ENCODE data around the gene GLB1L2.

Gene GLB1L2

DNA sequence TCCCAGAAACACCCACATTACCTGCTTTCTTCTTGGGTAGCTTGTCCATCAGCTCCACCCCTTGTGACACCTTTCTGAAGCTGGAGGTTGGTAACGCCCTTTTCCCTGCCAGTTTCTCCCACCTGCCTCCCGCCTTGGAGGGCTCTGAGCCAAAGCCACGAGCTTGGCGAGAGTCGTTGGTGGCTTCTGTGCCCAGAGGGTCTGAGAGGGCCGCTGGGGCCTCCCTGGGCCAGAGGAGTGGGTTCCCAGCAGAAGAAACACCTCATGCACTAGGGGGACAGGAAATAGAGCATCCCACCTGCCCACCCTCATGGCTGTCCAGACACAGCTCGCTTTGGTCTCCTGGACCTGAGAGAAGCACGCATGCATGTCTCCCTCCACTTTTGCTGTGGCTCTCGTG is 42.4 kb downstream of the GLB1L2 start:
- H3K36me3 ChIP-seq (ENCODE audit: control insufficient read depth, insufficient read depth, low read length) = no peaks in the 10 kb centered on the region
- no peaks in the 10 kb centered on the region for H3K9me3 ChIP-seq (ENCODE audit: control insufficient read depth, low read length)
- H3K4me3 ChIP-seq (ENCODE audit: low read length) = no peak overlapping the region
- H3K9ac ChIP-seq (ENCODE audit: low read length) = no peak overlapping the region
- no peaks in the 10 kb centered on the region for H3K27me3 ChIP-seq (ENCODE audit: control insufficient read depth, insufficient read depth, low read length)
- H3K4me1 ChIP-seq (ENCODE audit: control insufficient read depth, insufficient read depth, low read length) = no peaks in the 10 kb centered on the region

DNA sequence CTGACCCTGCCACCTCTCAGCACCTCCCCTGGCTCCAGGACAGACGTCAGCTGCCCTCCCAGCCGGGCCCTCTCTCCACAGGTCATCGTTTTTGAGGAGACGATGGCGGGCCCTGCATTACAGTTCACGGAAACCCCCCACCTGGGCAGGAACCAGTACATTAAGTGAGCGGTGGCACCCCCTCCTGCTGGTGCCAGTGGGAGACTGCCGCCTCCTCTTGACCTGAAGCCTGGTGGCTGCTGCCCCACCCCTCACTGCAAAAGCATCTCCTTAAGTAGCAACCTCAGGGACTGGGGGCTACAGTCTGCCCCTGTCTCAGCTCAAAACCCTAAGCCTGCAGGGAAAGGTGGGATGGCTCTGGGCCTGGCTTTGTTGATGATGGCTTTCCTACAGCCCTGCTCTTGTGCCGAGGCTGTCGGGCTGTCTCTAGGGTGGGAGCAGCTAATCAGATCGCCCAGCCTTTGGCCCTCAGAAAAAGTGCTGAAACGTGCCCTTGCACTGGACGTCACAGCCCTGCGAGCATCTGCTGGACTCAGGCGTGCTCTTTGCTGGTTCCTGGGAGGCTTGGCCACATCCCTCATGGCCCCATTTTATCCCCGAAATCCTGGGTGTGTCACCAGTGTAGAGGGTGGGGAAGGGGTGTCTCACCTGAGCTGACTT is 43.2 kb downstream of the GLB1L2 start:
- Histone ChIP-seq H3K27me3 (ENCODE audit: control insufficient read depth, insufficient read depth, low read length) (no peaks in the 10 kb centered on the region), H3K4me3 (ENCODE audit: low read length) (no peak overlapping the region), H3K9ac (ENCODE audit: low read length) (no peak overlapping the region), H3K4me1 (ENCODE audit: control insufficient read depth, insufficient read depth, low read length) (no peaks in the 10 kb centered on the region), H3K9me3 (ENCODE audit: control insufficient read depth, low read length) (no peaks in the 10 kb centered on the region), H3K36me3 (ENCODE audit: control insufficient read depth, insufficient read depth, low read length) (no peaks in the 10 kb centered on the region)

DNA sequence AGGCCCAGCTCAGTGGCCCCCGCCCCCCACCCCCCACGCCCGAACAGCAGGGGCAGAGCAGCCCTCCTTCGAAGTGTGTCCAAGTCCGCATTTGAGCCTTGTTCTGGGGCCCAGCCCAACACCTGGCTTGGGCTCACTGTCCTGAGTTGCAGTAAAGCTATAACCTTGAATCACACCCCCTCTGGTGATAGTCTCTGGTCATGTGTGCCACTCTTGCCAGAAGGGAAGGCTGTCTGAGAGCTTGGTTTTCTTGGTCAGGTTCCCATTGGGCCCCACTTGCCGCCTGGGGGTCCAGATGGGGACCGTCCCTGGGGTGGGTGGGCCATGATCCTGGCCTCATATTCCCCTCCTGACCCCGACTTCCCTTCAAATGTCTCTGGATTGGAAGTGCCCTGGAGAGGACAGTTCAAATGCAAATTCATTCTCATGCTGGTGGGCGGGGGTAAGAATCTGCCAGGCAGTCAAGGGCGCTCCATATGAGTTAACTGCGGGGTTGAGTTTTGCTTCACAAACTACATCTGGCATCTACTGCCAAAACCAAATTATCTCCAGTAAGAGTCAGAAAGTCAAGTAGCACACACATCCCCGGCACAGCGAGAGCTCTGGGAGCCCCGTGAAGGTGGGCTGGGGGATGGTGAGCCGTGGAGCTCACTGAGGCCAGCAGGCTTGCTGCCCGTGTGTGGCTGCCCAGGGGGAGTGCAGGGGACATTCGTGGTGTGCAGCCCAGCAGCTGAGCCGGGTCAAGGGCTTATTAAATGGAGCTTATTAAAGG is 44.5 kb downstream of the GLB1L2 start:
- Histone ChIP-seq H3K4me1 (ENCODE audit: control insufficient read depth, insufficient read depth, low read length) (no peaks in the 10 kb centered on the region), H3K9me3 (ENCODE audit: control insufficient read depth, low read length) (no peaks in the 10 kb centered on the region), H3K36me3 (ENCODE audit: control insufficient read depth, insufficient read depth, low read length) (no peaks in the 10 kb centered on the region), H3K9ac (ENCODE audit: low read length) (no peak overlapping the region), H3K4me3 (ENCODE audit: low read length) (no peak overlapping the region), H3K27me3 (ENCODE audit: control insufficient read depth, insufficient read depth, low read length) (no peaks in the 10 kb centered on the region)

DNA sequence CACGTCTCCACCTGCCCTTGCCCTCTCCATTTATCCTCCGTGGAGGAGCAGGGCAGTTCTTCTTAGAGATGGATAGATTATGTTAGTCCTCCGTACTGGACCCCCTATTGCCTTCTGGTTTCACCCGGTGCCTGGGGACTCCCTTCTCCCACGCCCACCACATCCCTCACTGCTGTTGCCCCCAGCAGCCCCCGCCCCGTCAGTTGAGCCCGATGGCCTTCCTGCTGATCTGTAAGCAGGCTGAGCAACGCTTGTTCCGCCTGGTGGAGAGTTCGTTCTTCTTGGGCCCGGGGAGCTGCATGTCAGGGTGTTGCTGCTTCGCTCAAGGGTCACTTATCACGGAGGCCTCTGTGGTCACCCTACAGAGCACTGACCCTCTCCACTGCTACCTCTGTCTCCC is 46.1 kb downstream of the GLB1L2 start:
- no peaks in the 10 kb centered on the region for H3K27me3 ChIP-seq (ENCODE audit: control insufficient read depth, insufficient read depth, low read length)
- H3K36me3 ChIP-seq (ENCODE audit: control insufficient read depth, insufficient read depth, low read length) = no peaks in the 10 kb centered on the region
- H3K4me1 ChIP-seq (ENCODE audit: control insufficient read depth, insufficient read depth, low read length) = no peaks in the 10 kb centered on the region
- H3K9ac ChIP-seq (ENCODE audit: low read length) = no peak overlapping the region
- no peaks in the 10 kb centered on the region for H3K9me3 ChIP-seq (ENCODE audit: control insufficient read depth, low read length)
- no peak overlapping the region for H3K4me3 ChIP-seq (ENCODE audit: low read length)

DNA sequence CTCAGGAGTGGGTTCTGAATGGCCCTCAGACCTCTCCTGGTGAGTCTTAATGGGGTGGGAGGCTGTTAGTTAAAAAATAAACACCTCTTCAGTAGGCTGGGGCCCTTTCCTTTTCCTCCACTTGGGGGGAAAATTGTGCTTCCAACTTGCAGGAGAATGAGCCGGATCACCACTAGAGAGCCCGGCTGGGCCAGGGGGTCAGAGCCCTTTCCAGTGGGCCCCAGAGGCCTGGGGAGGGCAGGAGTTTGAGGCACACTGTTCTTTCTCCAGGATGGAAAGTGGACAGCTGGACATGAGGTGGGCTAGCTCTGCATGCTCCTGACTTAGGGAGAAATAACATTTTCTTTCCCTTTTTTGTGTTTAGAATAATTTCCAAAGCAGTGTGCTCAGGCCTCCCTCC is 47.5 kb downstream of the GLB1L2 start:
- H3K36me3 ChIP-seq (ENCODE audit: control insufficient read depth, insufficient read depth, low read length) = no peaks in the 10 kb centered on the region
- H3K4me1 ChIP-seq (ENCODE audit: control insufficient read depth, insufficient read depth, low read length) = no peaks in the 10 kb centered on the region
- H3K27me3 ChIP-seq (ENCODE audit: control insufficient read depth, insufficient read depth, low read length) = no peaks in the 10 kb centered on the region
- no peak overlapping the region for H3K9ac ChIP-seq (ENCODE audit: low read length)
- H3K9me3 ChIP-seq (ENCODE audit: control insufficient read depth, low read length) = no peaks in the 10 kb centered on the region
- no peak overlapping the region for H3K4me3 ChIP-seq (ENCODE audit: low read length)

DNA sequence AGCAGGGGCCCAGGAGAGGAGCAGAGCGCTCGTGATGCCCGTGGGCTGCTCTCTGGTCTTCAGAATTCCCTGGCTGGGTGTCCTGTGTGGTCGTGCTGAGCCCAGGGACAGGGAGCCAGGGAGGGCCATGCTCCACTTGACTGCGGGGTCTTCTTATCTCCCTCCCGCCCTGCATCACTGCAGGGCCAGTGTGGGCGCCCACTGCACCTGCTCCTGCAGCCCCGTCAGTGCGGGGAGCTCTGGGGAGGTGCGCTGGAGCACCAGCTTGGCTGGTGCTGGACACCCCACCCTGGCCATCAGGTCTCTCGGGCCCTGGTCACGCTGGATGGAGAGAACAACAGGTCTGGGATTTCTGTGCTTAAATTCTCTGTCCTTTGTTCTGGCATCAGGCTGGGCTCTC is 48.4 kb downstream of the GLB1L2 start:
- Histone ChIP-seq H3K4me1 (ENCODE audit: control insufficient read depth, insufficient read depth, low read length) (no peaks in the 10 kb centered on the region), H3K9me3 (ENCODE audit: control insufficient read depth, low read length) (no peaks in the 10 kb centered on the region), H3K36me3 (ENCODE audit: control insufficient read depth, insufficient read depth, low read length) (no peaks in the 10 kb centered on the region), H3K9ac (ENCODE audit: low read length) (no peak overlapping the region), H3K27me3 (ENCODE audit: control insufficient read depth, insufficient read depth, low read length) (peaks cover 2% of the 10 kb centered on the region), H3K4me3 (ENCODE audit: low read length) (no peak overlapping the region)

DNA sequence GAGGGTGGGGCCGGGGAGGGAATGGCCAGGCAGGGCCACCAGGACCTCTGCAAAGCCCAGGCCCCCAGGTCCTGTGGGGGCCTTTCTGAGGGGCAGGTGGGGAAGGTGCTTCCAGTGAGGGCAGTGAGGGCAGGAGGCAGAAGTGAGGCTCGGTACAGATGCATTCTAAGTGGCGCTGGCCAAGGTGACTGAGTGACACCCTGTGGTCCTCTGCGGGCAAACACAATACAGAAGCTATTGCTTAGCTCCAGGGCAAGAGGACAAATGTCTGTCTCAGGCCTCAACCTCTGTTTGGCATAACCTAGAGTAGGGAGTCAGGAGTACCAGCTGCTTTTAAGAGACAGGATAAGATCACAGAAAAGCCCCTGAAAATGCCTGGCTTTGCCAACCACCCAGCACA is 49.0 kb downstream of the GLB1L2 start:
- Histone ChIP-seq H3K4me3 (ENCODE audit: low read length) (no peak overlapping the region), H3K36me3 (ENCODE audit: control insufficient read depth, insufficient read depth, low read length) (no peaks in the 10 kb centered on the region), H3K9me3 (ENCODE audit: control insufficient read depth, low read length) (no peaks in the 10 kb centered on the region), H3K9ac (ENCODE audit: low read length) (no peak overlapping the region), H3K4me1 (ENCODE audit: control insufficient read depth, insufficient read depth, low read length) (no peaks in the 10 kb centered on the region), H3K27me3 (ENCODE audit: control insufficient read depth, insufficient read depth, low read length) (peaks cover 4% of the 10 kb centered on the region)

DNA sequence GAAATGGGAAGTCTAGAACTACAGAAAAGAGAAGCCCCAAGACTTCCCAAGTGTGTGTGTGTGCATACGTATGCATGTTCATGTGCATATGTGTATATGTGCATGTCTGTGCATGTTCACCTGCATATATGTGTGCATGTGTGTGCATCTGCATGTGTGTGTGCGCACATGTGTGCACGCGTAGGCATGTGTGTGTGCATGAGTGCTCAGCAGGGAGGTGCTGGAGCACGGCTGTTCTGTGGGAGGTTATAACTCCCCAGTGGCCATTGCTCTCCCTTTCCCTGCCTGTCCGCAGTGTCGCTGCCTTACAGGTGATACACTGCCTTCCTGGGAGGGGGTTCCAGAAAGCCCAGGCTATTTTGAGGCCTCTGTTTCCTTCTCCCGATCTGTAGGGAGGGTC is 50.5 kb downstream of the GLB1L2 start:
- H3K9ac ChIP-seq (ENCODE audit: low read length) = no peak overlapping the region
- no peaks in the 10 kb centered on the region for H3K36me3 ChIP-seq (ENCODE audit: control insufficient read depth, insufficient read depth, low read length)
- no peak overlapping the region for H3K4me3 ChIP-seq (ENCODE audit: low read length)
- H3K27me3 ChIP-seq (ENCODE audit: control insufficient read depth, insufficient read depth, low read length) = peaks cover 4% of the 10 kb centered on the region
- H3K4me1 ChIP-seq (ENCODE audit: control insufficient read depth, insufficient read depth, low read length) = no peaks in the 10 kb centered on the region
- H3K9me3 ChIP-seq (ENCODE audit: control insufficient read depth, low read length) = no peaks in the 10 kb centered on the region

DNA sequence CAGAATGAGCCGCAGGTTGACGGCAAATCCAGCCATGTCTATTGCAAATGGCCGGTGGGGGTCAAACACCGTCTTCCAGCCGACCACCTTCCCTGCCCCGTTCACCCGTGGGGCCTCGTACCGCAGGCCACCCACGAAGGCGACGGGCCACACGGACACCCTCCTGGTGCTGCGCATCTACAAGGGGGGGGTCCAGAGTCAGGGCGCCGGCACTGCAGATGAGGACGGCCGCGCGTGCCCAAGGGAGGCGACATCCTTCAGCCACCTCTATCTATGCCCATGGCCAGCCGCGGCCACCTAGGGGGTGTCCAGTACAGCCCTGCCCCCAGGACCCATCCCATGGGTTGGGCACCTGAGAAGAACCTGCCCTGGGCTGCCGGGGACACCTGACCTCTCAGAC is 51.0 kb downstream of the GLB1L2 start:
- Histone ChIP-seq H3K36me3 (ENCODE audit: control insufficient read depth, insufficient read depth, low read length) (no peaks in the 10 kb centered on the region), H3K27me3 (ENCODE audit: control insufficient read depth, insufficient read depth, low read length) (peaks cover 4% of the 10 kb centered on the region), H3K4me3 (ENCODE audit: low read length) (no peak overlapping the region)

DNA sequence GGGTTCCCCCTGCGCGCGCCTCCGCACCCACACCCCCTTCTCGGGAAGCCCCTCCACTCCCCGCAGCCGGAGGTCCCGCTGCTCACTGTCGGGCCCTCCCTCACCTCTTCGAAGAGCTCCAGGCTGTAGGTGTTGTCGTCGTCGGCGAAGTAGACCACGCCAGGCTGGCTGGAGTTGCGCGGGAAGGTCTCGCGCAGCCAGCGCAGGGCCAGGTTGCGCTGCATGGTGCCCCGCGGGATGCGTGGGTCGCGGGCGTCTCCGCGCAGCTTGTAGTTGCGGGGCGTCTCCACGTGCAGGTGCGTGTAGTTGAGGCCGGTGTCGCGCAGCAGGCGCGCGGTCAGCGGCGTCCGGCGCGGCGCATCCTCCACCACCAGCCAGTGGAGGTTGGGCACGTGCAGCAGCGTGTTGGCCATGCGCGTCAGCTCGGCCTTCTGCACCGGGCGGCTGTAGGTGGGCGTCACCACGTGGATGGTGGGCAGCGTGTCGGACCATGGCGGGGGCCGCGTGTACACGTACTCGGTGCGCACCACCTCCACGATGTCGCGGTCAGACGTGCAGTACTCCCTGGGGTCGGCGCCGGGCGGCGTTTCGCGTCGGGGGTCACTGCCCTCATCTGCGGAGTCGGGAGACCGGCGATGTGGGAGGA is 51.9 kb downstream of the GLB1L2 start:
- peaks cover 4% of the 10 kb centered on the region for H3K27me3 ChIP-seq (ENCODE audit: control insufficient read depth, insufficient read depth, low read length)
- no peak overlapping the region for H3K9ac ChIP-seq (ENCODE audit: low read length)
- no peaks in the 10 kb centered on the region for H3K9me3 ChIP-seq (ENCODE audit: control insufficient read depth, low read length)
- H3K36me3 ChIP-seq (ENCODE audit: control insufficient read depth, insufficient read depth, low read length) = no peaks in the 10 kb centered on the region
- H3K4me1 ChIP-seq (ENCODE audit: control insufficient read depth, insufficient read depth, low read length) = no peaks in the 10 kb centered on the region
- H3K4me3 ChIP-seq (ENCODE audit: low read length) = no peak overlapping the region

More for the DNA sequence above, 51.0 kb downstream of the GLB1L2 start:
- no peaks in the 10 kb centered on the region for H3K9me3 ChIP-seq (ENCODE audit: control insufficient read depth, low read length)
- H3K4me1 ChIP-seq (ENCODE audit: control insufficient read depth, insufficient read depth, low read length) = no peaks in the 10 kb centered on the region
- H3K9ac ChIP-seq (ENCODE audit: low read length) = no peak overlapping the region

DNA sequence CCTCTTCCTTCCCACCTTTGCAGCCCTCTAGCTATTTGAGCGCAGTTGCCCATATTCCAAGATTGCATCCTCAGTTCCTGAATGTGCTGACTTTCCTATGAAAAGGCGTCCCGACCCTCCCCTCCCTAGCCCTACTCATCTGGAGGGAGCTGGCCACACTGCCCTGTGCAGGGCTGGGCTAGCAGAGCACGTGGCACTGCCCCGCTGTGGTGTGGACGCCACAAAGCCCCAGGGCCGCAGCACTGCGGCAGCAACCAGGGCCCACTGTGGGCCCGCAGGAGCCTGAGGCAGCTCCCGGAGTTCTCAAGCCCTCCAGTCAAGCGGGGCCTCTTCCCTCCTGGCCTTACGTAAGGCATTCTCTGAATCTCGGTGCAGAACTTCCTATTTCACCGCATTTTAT is 52.6 kb downstream of the GLB1L2 start:
- Histone ChIP-seq H3K36me3 (ENCODE audit: control insufficient read depth, insufficient read depth, low read length) (no peaks in the 10 kb centered on the region), H3K27me3 (ENCODE audit: control insufficient read depth, insufficient read depth, low read length) (peaks cover 4% of the 10 kb centered on the region), H3K9me3 (ENCODE audit: control insufficient read depth, low read length) (no peaks in the 10 kb centered on the region), H3K4me3 (ENCODE audit: low read length) (no peak overlapping the region), H3K4me1 (ENCODE audit: control insufficient read depth, insufficient read depth, low read length) (no peaks in the 10 kb centered on the region), H3K9ac (ENCODE audit: low read length) (no peak overlapping the region)

DNA sequence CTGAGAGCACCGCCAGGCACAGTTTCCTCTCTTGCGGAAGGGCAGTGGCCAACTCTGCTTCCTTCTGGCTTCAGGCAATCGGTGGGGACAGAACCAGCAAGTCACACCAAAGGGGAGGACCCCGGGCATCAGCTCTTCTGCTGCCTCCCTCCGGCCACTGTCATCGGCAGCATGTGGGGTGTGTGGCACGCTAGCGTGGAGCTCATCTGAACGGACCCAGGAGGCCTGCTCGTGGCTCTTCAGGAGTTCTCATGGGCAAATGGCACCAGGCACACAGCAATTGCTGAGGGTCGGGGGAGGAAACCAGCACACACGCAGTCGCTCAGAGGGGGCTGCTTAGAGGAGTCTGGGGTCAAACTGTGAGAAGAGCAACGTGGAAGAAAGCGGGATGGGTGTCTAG is 53.4 kb downstream of the GLB1L2 start:
- H3K9ac ChIP-seq (ENCODE audit: low read length) = no peak overlapping the region
- H3K4me3 ChIP-seq (ENCODE audit: low read length) = no peak overlapping the region
- peaks cover 4% of the 10 kb centered on the region for H3K27me3 ChIP-seq (ENCODE audit: control insufficient read depth, insufficient read depth, low read length)
- H3K4me1 ChIP-seq (ENCODE audit: control insufficient read depth, insufficient read depth, low read length) = no peaks in the 10 kb centered on the region
- no peaks in the 10 kb centered on the region for H3K9me3 ChIP-seq (ENCODE audit: control insufficient read depth, low read length)
- H3K36me3 ChIP-seq (ENCODE audit: control insufficient read depth, insufficient read depth, low read length) = no peaks in the 10 kb centered on the region

Measured in mucosa of stomach (tissue), 1 donor.